ENCODE measurements around the gene ZNF79. TPM values are rescaled to one million over a fixed set of nuclear protein-coding genes. Genes with fewer than 3 reads are reported as not detected.

ZNF79 gene
- total RNA-seq, 1 donor from 2014 or later = 16.8 TPM

DNA sequence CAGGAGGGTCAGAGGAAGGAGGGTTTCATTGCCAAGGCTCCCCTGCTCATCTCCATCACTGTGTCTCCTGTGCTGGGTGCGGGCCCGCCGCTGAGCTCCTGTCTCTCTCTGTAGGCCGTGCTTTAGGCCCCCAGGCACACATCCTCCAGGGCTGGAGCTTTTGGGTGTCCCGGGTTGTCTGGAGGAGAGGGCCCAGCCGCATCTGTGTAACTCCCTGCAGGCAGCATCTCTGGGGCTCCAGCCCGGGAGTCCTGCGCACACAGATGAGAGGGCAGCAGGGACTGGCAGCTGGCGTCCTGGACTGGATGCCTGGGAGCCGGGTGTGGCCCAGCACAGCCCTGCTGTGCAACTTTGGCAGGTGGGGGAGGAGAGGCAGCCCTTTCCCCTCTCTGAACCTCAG, 67.3 kb downstream of the ZNF79 start:
- intact Hi-C loops (cut with micrococcal nuclease) = no loop called here

DNA sequence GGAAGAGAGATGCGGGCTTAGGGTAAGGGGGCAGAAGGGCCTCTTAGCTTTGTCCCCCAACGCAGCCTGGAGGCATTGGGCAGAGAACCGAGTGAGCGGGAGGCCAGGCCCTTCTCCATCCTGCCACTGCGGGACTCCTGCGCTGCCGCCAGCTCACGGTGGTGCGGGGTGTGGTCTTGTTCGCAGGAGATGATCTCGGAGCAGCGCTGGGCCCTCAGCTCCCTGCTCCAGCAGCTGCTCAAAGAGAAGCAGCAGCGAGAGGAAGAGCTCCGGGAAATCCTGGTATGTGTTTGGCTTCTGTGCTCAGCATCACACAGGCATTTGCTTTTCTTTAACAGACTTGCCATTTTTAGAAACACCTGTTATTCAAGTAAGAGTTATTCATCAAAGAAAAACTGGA, 68.4 kb downstream of the ZNF79 start:
- intact Hi-C loops (cut with micrococcal nuclease) = no loop called here

DNA sequence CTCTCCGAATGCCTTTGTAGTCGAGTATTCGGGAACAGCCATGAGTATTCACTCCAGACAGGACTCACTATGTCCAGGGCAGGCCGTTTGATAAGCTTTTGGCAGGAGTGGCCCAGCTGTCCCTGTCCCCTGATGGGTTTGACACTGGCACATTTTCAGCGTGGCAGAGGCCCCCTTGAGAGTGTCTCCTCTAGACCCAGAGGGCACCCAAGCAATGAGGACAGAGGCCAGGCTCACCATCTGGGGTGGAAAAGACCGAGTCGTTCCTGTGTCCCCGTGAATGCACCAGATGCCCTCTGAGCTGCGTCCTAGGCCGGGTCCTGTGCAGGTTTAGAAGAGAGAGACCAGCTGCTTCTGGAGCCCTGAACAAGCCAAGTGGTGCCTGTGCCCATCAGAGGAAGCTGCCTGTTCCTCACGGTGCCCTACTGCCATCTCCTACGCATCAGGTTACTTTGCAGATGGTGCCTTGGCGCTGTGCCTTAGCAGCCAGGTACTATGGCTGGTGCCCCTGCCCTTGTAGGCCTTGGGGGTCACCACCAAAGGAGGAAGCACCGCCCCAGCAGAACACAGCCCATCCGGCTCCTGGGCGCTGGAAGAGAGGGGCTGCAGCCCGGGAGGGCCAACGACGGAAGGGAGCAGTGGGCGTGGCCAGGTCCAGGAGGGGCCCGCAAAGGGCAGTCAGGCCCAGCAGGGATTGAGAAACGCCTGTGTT, 69.6 kb downstream of the ZNF79 start:
- intact Hi-C loops (cut with micrococcal nuclease) = no loop called here

DNA sequence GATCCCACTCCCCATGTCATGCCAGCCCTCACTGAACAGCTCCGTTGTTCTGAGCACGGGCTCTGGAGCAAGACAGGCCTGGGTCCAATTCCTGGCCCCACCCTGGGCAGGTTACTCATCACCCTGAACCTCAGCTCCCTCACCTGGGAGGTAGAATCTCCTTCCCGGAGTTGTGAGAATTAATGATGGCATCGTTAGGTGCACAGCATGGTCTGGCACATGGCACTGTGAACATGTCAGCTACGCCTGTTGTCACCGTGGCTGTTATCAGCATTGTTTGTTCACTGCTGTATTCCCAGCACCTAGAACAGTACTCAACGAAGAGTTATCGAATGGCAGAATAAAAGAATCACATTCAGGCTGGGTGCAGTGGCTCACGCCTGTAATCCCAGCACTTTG, 70.1 kb downstream of the ZNF79 start:
- intact Hi-C loops (cut with micrococcal nuclease) = no loop called here

Other genes starting within 250 kb of the ZNF79 start
- gene GARNL3, start 159.6 kb upstream of the ZNF79 start, total RNA-seq = 0.88 and 1.3 TPM in 2 replicates
- 7.1 and 7.4 TPM in 2 replicates for gene SLC2A8, start 27.2 kb upstream of the ZNF79 start, total RNA-seq
- gene RPL12, start 27.0 kb downstream of the ZNF79 start, total RNA-seq = 841 and 859 TPM in 2 replicates
- gene LRSAM1, start 27.1 kb downstream of the ZNF79 start, total RNA-seq = 18.5 and 19.2 TPM in 2 replicates
- 16.0 and 16.8 TPM in 2 replicates for gene STXBP1, start 187.9 kb downstream of the ZNF79 start, total RNA-seq